ENCODE measurements around the gene SULT1C4.

DNA sequence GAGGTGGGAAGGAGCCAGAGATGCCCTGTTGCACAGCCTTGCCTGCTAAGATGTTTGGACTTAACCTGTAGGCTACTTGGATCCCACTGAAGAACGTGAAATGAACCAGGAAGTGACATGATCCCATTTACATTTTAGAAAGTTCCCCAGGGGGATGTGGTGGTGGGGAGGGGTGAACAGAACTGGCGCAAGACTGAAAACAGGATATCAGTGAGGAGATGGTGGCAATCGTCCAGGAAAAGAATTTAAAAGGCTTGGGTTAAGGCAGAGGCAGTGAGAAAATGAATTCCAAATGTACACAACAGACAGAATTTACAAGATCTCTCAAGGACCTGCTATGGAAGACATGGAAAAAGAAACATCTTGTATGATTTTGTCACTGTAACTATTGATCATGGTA lies 46.8 kb upstream of the SULT1C4 start:
- TF ChIP-seq SUZ12 (IDR thresholded peaks at IDR 0.05) (no peak), SP1 (IDR thresholded peaks at IDR 0.05) (no peak), FOXA1 (IDR thresholded peaks at IDR 0.05) (no peak)

All from HEK293T (cell line).